ENCODE results near the gene SOX18.
A peak's percentile ranks its signal among the peaks of the same experiment; 100 is the strongest.
"Not testable (repeated sequence)": the region's sequence is repeated elsewhere in the genome, so short reads cannot be mapped to it uniquely, and the experiment has no call there.

SOX18 gene

DNA sequence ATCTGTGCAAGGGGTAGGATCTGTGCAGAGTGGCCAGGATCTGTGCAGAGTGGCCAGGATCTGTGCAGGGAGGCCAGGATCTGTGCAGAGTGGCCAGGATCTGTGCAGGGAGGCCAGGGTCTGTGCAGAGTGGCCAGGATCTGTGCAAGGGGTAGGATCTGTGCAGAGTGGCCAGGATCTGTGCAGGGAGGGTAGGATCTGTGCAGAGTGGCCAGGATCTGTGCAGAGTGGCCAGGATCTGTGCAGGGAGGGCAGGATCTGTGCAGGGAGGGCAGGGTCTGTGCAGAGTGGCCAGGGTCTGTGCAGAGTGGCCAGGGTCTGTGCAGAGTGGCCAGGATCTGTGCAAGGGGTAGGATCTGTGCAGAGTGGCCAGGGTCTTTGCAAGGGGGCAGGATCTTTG lies 39.1 kb upstream of the SOX18 start:
- H3K4me1 ChIP-seq (ENCODE audit: control insufficient read depth in 2 of 2, insufficient read depth in 2 of 2, low read length in 2 of 2); H3K9ac ChIP-seq (ENCODE audit: low read depth in 1 of 2, low read length in 2 of 2); H3K9me3 ChIP-seq (ENCODE audit: control insufficient read depth in 2 of 2, low read length in 2 of 2); H3K4me3 ChIP-seq (ENCODE audit: low read length in 2 of 2); H3K27ac ChIP-seq (ENCODE audit: low read depth in 2 of 2, low read length in 2 of 2); H3K36me3 ChIP-seq (ENCODE audit: control insufficient read depth in 2 of 2, insufficient read depth in 2 of 2, low read length in 2 of 2): not testable (repeated sequence)
- peaks cover 17 to 35% of the 10 kb centered on the region in 2 donors for H3K27me3 ChIP-seq (ENCODE audit: control insufficient read depth in 2 of 2, insufficient read depth in 2 of 2, low read length in 2 of 2)

DNA sequence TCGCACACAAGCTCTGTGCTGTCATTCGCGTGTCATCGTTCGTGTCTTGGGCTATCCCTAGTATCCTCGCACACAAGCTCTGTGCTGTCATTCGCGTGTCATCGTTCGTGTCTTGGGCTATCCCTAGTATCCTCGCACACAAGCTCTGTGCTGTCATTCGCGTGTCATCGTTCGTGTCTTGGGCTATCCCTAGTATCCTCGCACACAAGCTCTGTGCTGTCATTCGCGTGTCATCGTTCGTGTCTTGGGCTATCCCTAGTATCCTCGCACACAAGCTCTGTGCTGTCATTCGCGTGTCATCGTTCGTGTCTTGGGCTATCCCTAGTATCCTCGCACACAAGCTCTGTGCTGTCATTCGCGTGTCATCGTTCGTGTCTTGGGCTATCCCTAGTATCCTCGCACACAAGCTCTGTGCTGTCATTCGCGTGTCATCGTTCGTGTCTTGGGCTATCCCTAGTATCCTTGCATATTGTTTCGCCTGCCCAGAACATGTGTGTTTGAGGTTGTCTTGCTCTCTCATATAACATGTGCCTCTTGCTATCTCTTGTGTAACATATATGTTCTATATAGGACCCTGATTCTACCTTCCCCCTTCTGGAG lies 37.9 kb upstream of the SOX18 start:
- not testable (repeated sequence) for H3K9ac ChIP-seq (ENCODE audit: low read depth in 1 of 2, low read length in 2 of 2); H3K4me3 ChIP-seq (ENCODE audit: low read length in 2 of 2); H3K4me1 ChIP-seq (ENCODE audit: control insufficient read depth in 2 of 2, insufficient read depth in 2 of 2, low read length in 2 of 2); H3K9me3 ChIP-seq (ENCODE audit: control insufficient read depth in 2 of 2, low read length in 2 of 2); H3K27ac ChIP-seq (ENCODE audit: low read depth in 2 of 2, low read length in 2 of 2); H3K36me3 ChIP-seq (ENCODE audit: control insufficient read depth in 2 of 2, insufficient read depth in 2 of 2, low read length in 2 of 2)
- peaks cover 20 to 38% of the 10 kb centered on the region in 2 donors for H3K27me3 ChIP-seq (ENCODE audit: control insufficient read depth in 2 of 2, insufficient read depth in 2 of 2, low read length in 2 of 2)

DNA sequence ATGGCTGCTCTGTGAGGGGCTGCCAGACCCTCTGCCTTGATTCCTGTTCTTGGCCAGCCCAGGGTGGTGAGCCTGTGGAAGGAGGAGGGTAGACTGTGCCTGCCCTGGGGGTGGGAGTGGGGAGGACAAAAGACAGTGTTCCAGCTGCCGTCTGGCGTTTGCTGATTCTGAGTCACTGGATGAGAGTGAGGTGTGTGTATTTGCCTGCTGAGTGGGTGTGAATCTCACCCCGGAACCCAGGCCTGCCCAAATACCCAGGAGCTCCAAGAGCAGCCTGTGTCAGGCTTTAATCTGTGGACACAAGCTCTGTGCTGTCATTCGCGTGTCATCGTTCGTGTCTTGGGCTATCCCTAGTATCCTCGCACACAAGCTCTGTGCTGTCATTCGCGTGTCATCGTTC lies 37.4 kb upstream of the SOX18 start:
- H3K4me1 ChIP-seq (ENCODE audit: control insufficient read depth in 2 of 2, insufficient read depth in 2 of 2, low read length in 2 of 2) = peaks cover 5 to 7% of the 10 kb centered on the region in 2 donors
- no peak overlapping the region for H3K27ac ChIP-seq (ENCODE audit: low read depth in 2 of 2, low read length in 2 of 2)
- H3K27me3 ChIP-seq (ENCODE audit: control insufficient read depth in 2 of 2, insufficient read depth in 2 of 2, low read length in 2 of 2) = peaks cover 22 to 40% of the 10 kb centered on the region in 2 donors
- H3K9me3 ChIP-seq (ENCODE audit: control insufficient read depth in 2 of 2, low read length in 2 of 2) = no peaks in the 10 kb centered on the region
- no peak overlapping the region for H3K9ac ChIP-seq (ENCODE audit: low read depth in 1 of 2, low read length in 2 of 2)
- H3K36me3 ChIP-seq (ENCODE audit: control insufficient read depth in 2 of 2, insufficient read depth in 2 of 2, low read length in 2 of 2) = no peaks in the 10 kb centered on the region
- no peak overlapping the region for H3K4me3 ChIP-seq (ENCODE audit: low read length in 2 of 2)

DNA sequence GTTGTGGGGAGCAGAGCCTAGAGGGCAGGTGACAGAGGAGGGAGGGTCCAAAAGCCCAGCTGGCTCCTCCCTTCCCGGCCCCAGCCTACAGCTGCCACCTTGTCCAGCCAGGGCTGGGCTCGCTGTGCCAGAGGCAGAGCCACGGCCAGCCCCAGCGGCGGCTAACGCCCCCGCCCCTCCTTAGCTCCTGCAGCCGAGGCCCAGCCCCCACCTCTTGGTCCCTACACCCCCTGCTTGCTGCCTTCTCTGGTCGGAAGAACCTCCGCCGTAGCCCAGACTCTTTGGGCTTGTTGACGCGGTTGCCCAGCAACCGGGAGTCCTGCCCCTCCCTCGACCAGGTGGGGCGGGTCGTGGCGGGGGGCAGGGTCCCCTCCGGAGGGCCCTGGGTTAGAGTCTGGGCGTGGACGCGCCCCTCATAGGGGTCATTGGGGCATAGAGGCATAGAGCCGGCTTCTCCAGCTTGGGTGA lies 35.3 kb upstream of the SOX18 start:
- H3K9ac ChIP-seq (ENCODE audit: low read depth in 1 of 2, low read length in 2 of 2) = no peak overlapping the region
- H3K27ac ChIP-seq (ENCODE audit: low read depth in 2 of 2, low read length in 2 of 2) = no peak overlapping the region
- no peak overlapping the region for H3K4me3 ChIP-seq (ENCODE audit: low read length in 2 of 2)
- peaks cover 22 to 36% of the 10 kb centered on the region in 2 donors for H3K27me3 ChIP-seq (ENCODE audit: control insufficient read depth in 2 of 2, insufficient read depth in 2 of 2, low read length in 2 of 2)
- peaks cover 5 to 7% of the 10 kb centered on the region in 2 donors for H3K4me1 ChIP-seq (ENCODE audit: control insufficient read depth in 2 of 2, insufficient read depth in 2 of 2, low read length in 2 of 2)
- H3K36me3 ChIP-seq (ENCODE audit: control insufficient read depth in 2 of 2, insufficient read depth in 2 of 2, low read length in 2 of 2) = no peaks in the 10 kb centered on the region
- H3K9me3 ChIP-seq (ENCODE audit: control insufficient read depth in 2 of 2, low read length in 2 of 2) = no peaks in the 10 kb centered on the region

DNA sequence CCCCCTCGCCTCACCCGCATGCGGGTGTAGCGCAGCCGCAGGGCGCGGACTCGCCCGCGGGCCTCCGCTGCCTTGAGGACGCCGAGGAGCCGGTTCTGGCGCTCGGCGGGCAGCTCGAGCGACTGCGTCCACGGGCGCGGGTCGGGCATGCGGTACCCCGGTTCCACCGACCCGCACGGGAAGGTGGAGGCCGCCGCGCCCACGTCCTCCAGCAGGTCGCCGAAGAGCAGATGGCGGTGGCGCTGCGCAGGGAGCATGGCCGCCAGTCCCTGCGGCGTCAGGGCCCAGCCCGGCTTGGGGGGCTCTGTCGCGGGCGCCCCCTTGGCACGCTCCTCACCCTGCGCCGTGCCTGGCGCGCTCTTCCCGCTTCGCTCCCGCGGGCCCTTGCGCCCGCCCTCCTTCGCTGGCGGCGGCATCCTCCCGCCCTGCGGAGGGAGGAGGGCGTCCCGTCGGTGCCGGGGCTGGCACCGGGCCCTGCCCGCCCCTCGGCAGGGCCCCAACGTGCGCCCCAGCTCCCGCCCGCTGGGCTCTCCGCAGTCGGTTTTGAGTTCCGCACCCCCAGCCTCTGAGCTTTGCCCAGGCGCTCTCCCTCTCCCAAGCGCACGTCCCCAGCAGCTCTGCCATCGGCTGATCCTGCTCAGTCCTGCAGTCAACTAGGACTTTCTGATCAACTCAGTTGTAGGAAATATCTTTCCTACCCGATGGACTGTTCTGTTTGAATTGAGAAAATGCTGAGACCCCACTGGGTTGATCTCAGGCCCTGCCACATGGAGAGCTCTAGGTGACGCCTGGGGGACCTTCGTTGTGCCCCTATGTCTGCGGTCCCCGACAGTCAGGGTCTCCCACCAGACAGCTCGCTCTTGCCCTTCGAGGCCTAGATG lies 34.6 kb upstream of the SOX18 start, which contains the start of gene LKAAEAR1:
TSS of gene LKAAEAR1 (minus strand) at position 595 of the 881 bp plus-strand sequence. CDS start at position 416, 179 bp downstream.
- peak within 1 kb of the TSS in 1 of 2 donors; percentile 38 for H3K9ac ChIP-seq (ENCODE audit: low read depth in 1 of 2, low read length in 2 of 2)
- H3K4me1 ChIP-seq (ENCODE audit: control insufficient read depth in 2 of 2, insufficient read depth in 2 of 2, low read length in 2 of 2) = peaks cover 10 to 12% of the 10 kb centered on the region in 2 donors
- peak within 1 kb of the TSS; percentile 27 to 31 for H3K4me3 ChIP-seq (ENCODE audit: low read length in 2 of 2)
- H3K27ac ChIP-seq (ENCODE audit: low read depth in 2 of 2, low read length in 2 of 2) = no peak within 1 kb of the TSS
- H3K9me3 ChIP-seq (ENCODE audit: control insufficient read depth in 2 of 2, low read length in 2 of 2) = no peaks in the 10 kb centered on the region
- H3K27me3 ChIP-seq (ENCODE audit: control insufficient read depth in 2 of 2, insufficient read depth in 2 of 2, low read length in 2 of 2) = peaks cover 22 to 30% of the 10 kb centered on the region in 2 donors
- no peaks in the 10 kb centered on the region for H3K36me3 ChIP-seq (ENCODE audit: control insufficient read depth in 2 of 2, insufficient read depth in 2 of 2, low read length in 2 of 2)

DNA sequence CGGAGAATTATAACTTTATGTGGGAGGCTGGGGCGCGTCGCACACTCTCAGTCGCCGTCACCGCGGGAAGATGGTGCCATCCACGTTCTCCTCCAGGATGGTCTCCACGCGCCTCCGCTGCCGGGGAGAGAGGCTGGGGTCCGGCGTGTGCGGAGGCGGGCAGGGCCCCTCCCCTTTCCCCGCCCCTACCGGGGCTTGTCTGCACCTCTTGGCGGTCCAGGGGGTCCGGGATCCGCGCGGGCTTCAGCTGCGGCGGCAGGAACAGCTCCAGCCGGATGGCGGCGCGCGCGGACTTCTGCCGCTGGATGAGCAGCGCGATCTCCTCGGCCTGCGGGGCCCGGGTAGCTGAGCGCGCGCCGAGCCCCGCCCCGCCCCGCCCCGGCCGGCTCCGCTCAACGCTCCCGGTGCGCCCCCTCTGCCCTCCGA lies 34.0 kb upstream of the SOX18 start:
- Histone ChIP-seq H3K4me3 (ENCODE audit: low read length in 2 of 2) (peak overlapping the region; percentile 27 to 31), H3K27ac (ENCODE audit: low read depth in 2 of 2, low read length in 2 of 2) (no peak overlapping the region), H3K4me1 (ENCODE audit: control insufficient read depth in 2 of 2, insufficient read depth in 2 of 2, low read length in 2 of 2) (peaks cover 16% of the 10 kb centered on the region in 2 donors), H3K9ac (ENCODE audit: low read depth in 1 of 2, low read length in 2 of 2) (no peak overlapping the region), H3K27me3 (ENCODE audit: control insufficient read depth in 2 of 2, insufficient read depth in 2 of 2, low read length in 2 of 2) (peaks cover 22 to 30% of the 10 kb centered on the region in 2 donors), H3K9me3 (ENCODE audit: control insufficient read depth in 2 of 2, low read length in 2 of 2) (no peaks in the 10 kb centered on the region), H3K36me3 (ENCODE audit: control insufficient read depth in 2 of 2, insufficient read depth in 2 of 2, low read length in 2 of 2) (no peaks in the 10 kb centered on the region)

DNA sequence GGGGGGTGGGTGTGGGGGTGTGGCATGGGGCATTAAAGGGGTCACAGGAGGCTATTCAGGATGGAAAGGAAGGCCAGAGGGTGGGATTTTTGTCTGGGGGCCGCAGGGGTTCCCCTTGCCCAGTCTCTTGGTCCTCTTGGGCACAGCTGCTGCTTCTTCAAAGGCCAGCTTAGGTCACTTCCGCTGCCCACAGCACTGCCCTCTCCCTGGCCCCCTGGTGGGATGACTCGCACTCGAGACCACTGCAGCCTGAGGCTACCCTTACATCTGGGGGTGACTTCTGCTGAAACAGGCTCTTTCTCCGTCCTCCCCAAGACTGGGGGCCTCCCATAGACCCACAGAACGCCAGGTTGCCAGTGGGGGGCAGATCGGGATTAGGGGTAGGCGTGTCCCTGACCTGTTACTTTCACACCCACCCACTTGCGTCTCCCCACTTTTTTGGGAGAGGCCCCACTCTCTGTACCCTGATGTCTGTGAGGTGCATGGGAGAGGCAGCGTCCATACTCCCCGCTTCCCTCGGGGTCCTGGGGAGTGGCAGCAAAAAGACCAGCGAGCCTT lies 33.5 kb upstream of the SOX18 start:
- Histone ChIP-seq H3K4me3 (ENCODE audit: low read length in 2 of 2) (no peak overlapping the region), H3K4me1 (ENCODE audit: control insufficient read depth in 2 of 2, insufficient read depth in 2 of 2, low read length in 2 of 2) (peaks cover 18 to 20% of the 10 kb centered on the region in 2 donors)

DNA sequence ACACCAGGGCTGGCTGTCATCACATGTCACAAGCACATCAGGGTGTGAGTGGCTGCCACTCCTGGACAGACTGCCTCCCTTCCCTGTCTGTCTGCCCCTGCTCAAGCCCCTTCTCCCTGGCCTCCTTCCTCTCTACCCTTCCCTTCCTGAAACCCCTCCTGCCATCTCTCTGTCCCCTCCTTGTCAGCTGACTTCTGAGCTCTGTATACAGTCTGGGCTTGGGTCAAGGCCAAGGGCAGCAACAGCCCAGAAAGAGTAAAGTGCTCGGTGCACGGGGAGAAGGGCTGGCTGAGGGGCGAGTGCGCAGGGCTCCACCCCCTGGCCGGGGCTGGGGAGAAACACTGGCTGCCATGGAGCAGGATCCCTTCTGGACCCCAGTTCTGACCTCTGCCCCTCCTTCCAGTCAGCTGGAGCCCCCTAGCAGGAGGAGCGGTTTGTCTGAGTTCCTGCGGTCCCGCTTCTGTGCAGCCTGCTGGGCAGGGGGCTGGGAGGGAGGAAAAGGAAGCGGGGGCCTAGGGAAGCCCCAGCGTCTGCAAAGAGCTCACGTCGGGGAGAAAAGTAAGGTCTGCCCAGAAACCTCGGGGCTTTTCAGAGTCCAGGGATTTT lies 32.8 kb upstream of the SOX18 start:
- peaks cover 22 to 30% of the 10 kb centered on the region in 2 donors for H3K27me3 ChIP-seq (ENCODE audit: control insufficient read depth in 2 of 2, insufficient read depth in 2 of 2, low read length in 2 of 2)
- H3K36me3 ChIP-seq (ENCODE audit: control insufficient read depth in 2 of 2, insufficient read depth in 2 of 2, low read length in 2 of 2) = no peaks in the 10 kb centered on the region
- no peak overlapping the region for H3K27ac ChIP-seq (ENCODE audit: low read depth in 2 of 2, low read length in 2 of 2)
- H3K4me1 ChIP-seq (ENCODE audit: control insufficient read depth in 2 of 2, insufficient read depth in 2 of 2, low read length in 2 of 2) = peaks cover 20% of the 10 kb centered on the region in 2 donors
- H3K9me3 ChIP-seq (ENCODE audit: control insufficient read depth in 2 of 2, low read length in 2 of 2) = no peaks in the 10 kb centered on the region
- no peak overlapping the region for H3K9ac ChIP-seq (ENCODE audit: low read depth in 1 of 2, low read length in 2 of 2)
- no peak overlapping the region for H3K4me3 ChIP-seq (ENCODE audit: low read length in 2 of 2)

More for the DNA sequence above, 33.5 kb upstream of the SOX18 start:
- no peak overlapping the region for H3K9ac ChIP-seq (ENCODE audit: low read depth in 1 of 2, low read length in 2 of 2)
- H3K27ac ChIP-seq (ENCODE audit: low read depth in 2 of 2, low read length in 2 of 2) = no peak overlapping the region
- H3K36me3 ChIP-seq (ENCODE audit: control insufficient read depth in 2 of 2, insufficient read depth in 2 of 2, low read length in 2 of 2) = no peaks in the 10 kb centered on the region
- peaks cover 22 to 30% of the 10 kb centered on the region in 2 donors for H3K27me3 ChIP-seq (ENCODE audit: control insufficient read depth in 2 of 2, insufficient read depth in 2 of 2, low read length in 2 of 2)
- no peaks in the 10 kb centered on the region for H3K9me3 ChIP-seq (ENCODE audit: control insufficient read depth in 2 of 2, low read length in 2 of 2)

DNA sequence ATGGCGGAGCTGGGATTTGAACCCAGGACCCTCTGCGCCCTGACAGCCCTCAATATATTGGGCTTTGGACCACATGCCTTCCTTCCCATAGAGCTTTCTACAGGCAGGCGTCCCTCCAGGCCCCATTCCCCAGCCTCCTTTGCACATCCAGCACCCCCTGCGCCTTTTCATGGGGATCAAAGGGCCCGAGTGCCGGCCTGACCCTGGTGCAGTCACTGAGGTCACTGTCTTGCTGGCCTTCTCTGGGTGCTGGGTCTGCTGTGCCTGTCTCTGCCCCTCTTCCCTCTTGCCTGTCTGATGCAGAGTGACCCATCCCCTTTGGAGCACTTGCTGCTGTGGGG lies 32.2 kb upstream of the SOX18 start:
- Histone ChIP-seq H3K27ac (ENCODE audit: low read depth in 2 of 2, low read length in 2 of 2) (no peak overlapping the region), H3K27me3 (ENCODE audit: control insufficient read depth in 2 of 2, insufficient read depth in 2 of 2, low read length in 2 of 2) (peaks cover 20 to 30% of the 10 kb centered on the region in 2 donors), H3K4me3 (ENCODE audit: low read length in 2 of 2) (no peak overlapping the region), H3K36me3 (ENCODE audit: control insufficient read depth in 2 of 2, insufficient read depth in 2 of 2, low read length in 2 of 2) (no peaks in the 10 kb centered on the region), H3K4me1 (ENCODE audit: control insufficient read depth in 2 of 2, insufficient read depth in 2 of 2, low read length in 2 of 2) (peaks cover 20 to 21% of the 10 kb centered on the region in 2 donors), H3K9ac (ENCODE audit: low read depth in 1 of 2, low read length in 2 of 2) (no peak overlapping the region), H3K9me3 (ENCODE audit: control insufficient read depth in 2 of 2, low read length in 2 of 2) (no peaks in the 10 kb centered on the region)

All from mucosa of rectum (tissue), 2 donors.